HEK293 (cell line): Measurements from ENCODE around the gene CDC42BPA.

Experiments
- EGR2 ChIP-seq: fragments of 450-650 bp; formaldehyde crosslinking; IDR thresholded peaks from 2 replicates; pipeline ENCODE4 v1.5.1; 2016; ENCODE audit warnings: low read depth, missing biosample characterization, missing genetic modification characterization
- HOXC10 ChIP-seq: sonication (generic); formaldehyde crosslinking; IDR thresholded peaks from 2 replicates; pipeline ENCODE4 v1.8.1; 2023; ENCODE audit warnings: mild to moderate bottlenecking, missing genetic modification reagents
- KLF10 ChIP-seq: fragments of 450-650 bp; IDR thresholded peaks from 2 replicates; pipeline ENCODE4 v1.5.1; 2018; ENCODE audit warnings: missing biosample characterization, mild to moderate bottlenecking, missing genetic modification characterization
- KLF7 ChIP-seq: fragments of 450-650 bp; formaldehyde crosslinking; IDR thresholded peaks from 2 replicates; pipeline ENCODE4 v1.5.1; 2016; ENCODE audit warnings: missing biosample characterization, missing genetic modification characterization, borderline replicate concordance
- MEIS1 ChIP-seq: sonication (generic); formaldehyde crosslinking; IDR thresholded peaks from 2 replicates; pipeline ENCODE4 v1.8.1; 2022; ENCODE audit warnings: missing genetic modification reagents, mild to moderate bottlenecking, borderline replicate concordance
- REPIN1 ChIP-seq: fragments of 450-650 bp; formaldehyde crosslinking; IDR thresholded peaks from 2 replicates; pipeline ENCODE4 v1.5.1; 2017; ENCODE audit warnings: missing biosample characterization, missing genetic modification characterization, low read depth
- ZBTB20 ChIP-seq: fragments of 450-650 bp; formaldehyde crosslinking; IDR thresholded peaks from 2 replicates; pipeline ENCODE4 v1.5.1; 2016; ENCODE audit warnings: missing biosample characterization, missing genetic modification characterization
- ZBTB48 ChIP-seq: fragments of 450-650 bp; formaldehyde crosslinking; IDR thresholded peaks from 2 replicates; pipeline ENCODE4 v1.5.1; 2016; ENCODE audit warnings: missing biosample characterization, missing genetic modification characterization
- ZBTB6 ChIP-seq: fragments of 450-650 bp; formaldehyde crosslinking; IDR thresholded peaks from 2 replicates; pipeline ENCODE4 v1.5.1; 2017; ENCODE audit warnings: missing biosample characterization, missing genetic modification characterization
- ZNF146 ChIP-seq: fragments of 450-650 bp; formaldehyde crosslinking; IDR thresholded peaks from 2 replicates; pipeline ENCODE4 v1.5.1; 2016; ENCODE audit warnings: missing biosample characterization, missing genetic modification characterization
- ZNF157 ChIP-seq: fragments of 450-650 bp; formaldehyde crosslinking; IDR thresholded peaks from 2 replicates; pipeline ENCODE4 v1.5.1; 2016; ENCODE audit warnings: missing biosample characterization, missing genetic modification characterization
- ZNF202 ChIP-seq: fragments of 450-650 bp; formaldehyde crosslinking; IDR thresholded peaks from 2 replicates; pipeline ENCODE4 v1.5.1; 2016; ENCODE audit warnings: missing biosample characterization, missing genetic modification characterization, borderline replicate concordance
- ZNF24 ChIP-seq: fragments of 450-650 bp; formaldehyde crosslinking; IDR thresholded peaks from 2 replicates; pipeline ENCODE4 v1.5.1; 2016; ENCODE audit warnings: missing biosample characterization, missing genetic modification characterization
- ZNF274 ChIP-seq, 2 experiments: fragments of 200-500 bp in 1 of 2; fragments of 450-650 bp in 1 of 2; sonication (Bioruptor generic) in 1 of 2; formaldehyde crosslinking in 1 of 2; IDR thresholded peaks; 2 replicates each; pipeline versions ENCODE4 v1.5.1 to v1.6.1; 2014 to 2016; ENCODE audit warnings: borderline replicate concordance in 1 of 2, inconsistent platforms in 1 of 2, low read length in 1 of 2, missing biosample characterization in 1 of 2, missing genetic modification characterization in 1 of 2
- ZNF302 ChIP-seq: fragments of 450-650 bp; formaldehyde crosslinking; IDR thresholded peaks from 2 replicates; pipeline ENCODE4 v1.5.1; 2016; ENCODE audit warnings: missing biosample characterization, missing genetic modification characterization, low read depth
- ZNF324 ChIP-seq: fragments of 450-650 bp; formaldehyde crosslinking; IDR thresholded peaks from 2 replicates; pipeline ENCODE4 v1.5.1; 2016; ENCODE audit warnings: missing biosample characterization, missing genetic modification characterization
- ZNF350 ChIP-seq: fragments of 450-650 bp; formaldehyde crosslinking; IDR thresholded peaks from 2 replicates; pipeline ENCODE4 v1.5.0; 2017; ENCODE audit warnings: missing biosample characterization, mild to moderate bottlenecking, missing genetic modification characterization
- ZNF398 ChIP-seq: fragments of 450-650 bp; formaldehyde crosslinking; IDR thresholded peaks from 2 replicates; pipeline ENCODE4 v1.5.1; 2017; ENCODE audit warnings: missing biosample characterization, missing genetic modification characterization
- ZNF48 ChIP-seq: fragments of 450-650 bp; formaldehyde crosslinking; IDR thresholded peaks from 2 replicates; pipeline ENCODE4 v1.5.1; 2016; ENCODE audit warnings: missing biosample characterization, missing genetic modification characterization
- ZNF514 ChIP-seq: fragments of 450-650 bp; formaldehyde crosslinking; IDR thresholded peaks from 2 replicates; pipeline ENCODE4 v1.5.1; 2016; ENCODE audit warnings: missing biosample characterization, missing genetic modification characterization
- ZNF558 ChIP-seq: fragments of 450-650 bp; formaldehyde crosslinking; IDR thresholded peaks from 2 replicates; pipeline ENCODE4 v1.5.1; 2016; ENCODE audit warnings: missing biosample characterization, missing genetic modification characterization
- ZNF561 ChIP-seq: fragments of 450-650 bp; IDR thresholded peaks from 2 replicates; pipeline ENCODE4 v1.5.1; 2018; ENCODE audit warnings: missing biosample characterization, missing genetic modification characterization, borderline replicate concordance
- ZNF610 ChIP-seq: fragments of 450-650 bp; formaldehyde crosslinking; IDR thresholded peaks from 2 replicates; pipeline ENCODE4 v1.5.1; 2016; ENCODE audit warnings: missing biosample characterization, missing genetic modification characterization, borderline replicate concordance
- ZNF664 ChIP-seq: fragments of 450-650 bp; formaldehyde crosslinking; IDR thresholded peaks from 2 replicates; pipeline ENCODE4 v1.5.1; 2016; ENCODE audit warnings: missing biosample characterization, missing genetic modification characterization
- ZNF747 ChIP-seq: fragments of 450-650 bp; formaldehyde crosslinking; IDR thresholded peaks from 2 replicates; pipeline ENCODE4 v1.5.1; 2016; ENCODE audit warnings: missing biosample characterization, missing genetic modification characterization
- ZNF768 ChIP-seq: fragments of 450-650 bp; formaldehyde crosslinking; IDR thresholded peaks from 2 replicates; pipeline ENCODE4 v1.5.1; 2018; ENCODE audit warnings: missing biosample characterization, mild to moderate bottlenecking, missing genetic modification characterization
- ZNF785 ChIP-seq: fragments of 450-650 bp; formaldehyde crosslinking; IDR thresholded peaks from 2 replicates; pipeline ENCODE4 v1.5.1; 2016; ENCODE audit warnings: missing biosample characterization, missing genetic modification characterization
- ZNF792 ChIP-seq: fragments of 450-650 bp; formaldehyde crosslinking; IDR thresholded peaks from 2 replicates; pipeline ENCODE4 v1.5.1; 2016; ENCODE audit warnings: missing biosample characterization, missing genetic modification characterization
- ZNF830 ChIP-seq: fragments of 450-650 bp; IDR thresholded peaks from 2 replicates; pipeline ENCODE4 v1.5.0; 2018; ENCODE audit warnings: missing biosample characterization, missing genetic modification characterization, low read depth, mild to moderate bottlenecking, moderate library complexity
- ZSCAN16 ChIP-seq: fragments of 450-650 bp; formaldehyde crosslinking; IDR thresholded peaks from 2 replicates; pipeline ENCODE4 v1.5.1; 2016; ENCODE audit warnings: missing biosample characterization, missing genetic modification characterization
- TF ChIP-seq, protein P1 (sequence below): fragments of 450-650 bp; formaldehyde crosslinking; IDR thresholded peaks from 2 replicates; pipeline ENCODE4 v1.5.1; 2016; ENCODE audit warnings: missing biosample characterization, missing genetic modification characterization
- TF ChIP-seq, protein P2 (sequence below): fragments of 450-650 bp; formaldehyde crosslinking; IDR thresholded peaks from 2 replicates; pipeline ENCODE4 v1.5.0; 2017; ENCODE audit warnings: missing biosample characterization, missing genetic modification characterization, borderline replicate concordance
- TF ChIP-seq, protein P3 (sequence below): fragments of 450-650 bp; formaldehyde crosslinking; IDR thresholded peaks from 2 replicates; pipeline ENCODE4; 2016; ENCODE audit warnings: missing biosample characterization, missing genetic modification characterization

CDC42BPA gene

GRCh38 chr1:226940029-226940805 is 378.1 kb downstream of the CDC42BPA start, which contains the start of gene COQ8A (continued):
- no peak for TF ChIP-seq ZNF48 (tag by site-specific recombination)
- no peak for TF ChIP-seq ZNF202 (tag by site-specific recombination)
- TF ChIP-seq ZNF747 (tag by site-specific recombination) = no peak
- no peak for TF ChIP-seq ZNF274 (IDR thresholded peaks at IDR 0.05; ENCODE audit: low read length)
- no peak for TF ChIP-seq ZNF274 (tag by site-specific recombination; IDR thresholded peaks at IDR 0.05; ENCODE audit: borderline replicate concordance)
- TF ChIP-seq ZNF561 = peak; percentile 16; the same call in 1 of the 2 replicates
- TF ChIP-seq, protein P1, sequence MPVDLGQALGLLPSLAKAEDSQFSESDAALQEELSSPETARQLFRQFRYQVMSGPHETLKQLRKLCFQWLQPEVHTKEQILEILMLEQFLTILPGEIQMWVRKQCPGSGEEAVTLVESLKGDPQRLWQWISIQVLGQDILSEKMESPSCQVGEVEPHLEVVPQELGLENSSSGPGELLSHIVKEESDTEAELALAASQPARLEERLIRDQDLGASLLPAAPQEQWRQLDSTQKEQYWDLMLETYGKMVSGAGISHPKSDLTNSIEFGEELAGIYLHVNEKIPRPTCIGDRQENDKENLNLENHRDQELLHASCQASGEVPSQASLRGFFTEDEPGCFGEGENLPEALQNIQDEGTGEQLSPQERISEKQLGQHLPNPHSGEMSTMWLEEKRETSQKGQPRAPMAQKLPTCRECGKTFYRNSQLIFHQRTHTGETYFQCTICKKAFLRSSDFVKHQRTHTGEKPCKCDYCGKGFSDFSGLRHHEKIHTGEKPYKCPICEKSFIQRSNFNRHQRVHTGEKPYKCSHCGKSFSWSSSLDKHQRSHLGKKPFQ (tag by site-specific recombination) = no peak
- no peak for TF ChIP-seq ZNF350 (tag by site-specific recombination)
- TF ChIP-seq ZNF785 (tag by site-specific recombination) = peak; percentile 58; the same call in 1 of the 2 replicates
- TF ChIP-seq ZNF830 (tag by site-specific recombination) = no peak
- TF ChIP-seq, protein P2, sequence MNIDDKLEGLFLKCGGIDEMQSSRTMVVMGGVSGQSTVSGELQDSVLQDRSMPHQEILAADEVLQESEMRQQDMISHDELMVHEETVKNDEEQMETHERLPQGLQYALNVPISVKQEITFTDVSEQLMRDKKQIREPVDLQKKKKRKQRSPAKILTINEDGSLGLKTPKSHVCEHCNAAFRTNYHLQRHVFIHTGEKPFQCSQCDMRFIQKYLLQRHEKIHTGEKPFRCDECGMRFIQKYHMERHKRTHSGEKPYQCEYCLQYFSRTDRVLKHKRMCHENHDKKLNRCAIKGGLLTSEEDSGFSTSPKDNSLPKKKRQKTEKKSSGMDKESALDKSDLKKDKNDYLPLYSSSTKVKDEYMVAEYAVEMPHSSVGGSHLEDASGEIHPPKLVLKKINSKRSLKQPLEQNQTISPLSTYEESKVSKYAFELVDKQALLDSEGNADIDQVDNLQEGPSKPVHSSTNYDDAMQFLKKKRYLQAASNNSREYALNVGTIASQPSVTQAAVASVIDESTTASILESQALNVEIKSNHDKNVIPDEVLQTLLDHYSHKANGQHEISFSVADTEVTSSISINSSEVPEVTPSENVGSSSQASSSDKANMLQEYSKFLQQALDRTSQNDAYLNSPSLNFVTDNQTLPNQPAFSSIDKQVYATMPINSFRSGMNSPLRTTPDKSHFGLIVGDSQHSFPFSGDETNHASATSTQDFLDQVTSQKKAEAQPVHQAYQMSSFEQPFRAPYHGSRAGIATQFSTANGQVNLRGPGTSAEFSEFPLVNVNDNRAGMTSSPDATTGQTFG (tag by site-specific recombination) = no peak
- no peak for TF ChIP-seq MEIS1
- TF ChIP-seq, protein P3, sequence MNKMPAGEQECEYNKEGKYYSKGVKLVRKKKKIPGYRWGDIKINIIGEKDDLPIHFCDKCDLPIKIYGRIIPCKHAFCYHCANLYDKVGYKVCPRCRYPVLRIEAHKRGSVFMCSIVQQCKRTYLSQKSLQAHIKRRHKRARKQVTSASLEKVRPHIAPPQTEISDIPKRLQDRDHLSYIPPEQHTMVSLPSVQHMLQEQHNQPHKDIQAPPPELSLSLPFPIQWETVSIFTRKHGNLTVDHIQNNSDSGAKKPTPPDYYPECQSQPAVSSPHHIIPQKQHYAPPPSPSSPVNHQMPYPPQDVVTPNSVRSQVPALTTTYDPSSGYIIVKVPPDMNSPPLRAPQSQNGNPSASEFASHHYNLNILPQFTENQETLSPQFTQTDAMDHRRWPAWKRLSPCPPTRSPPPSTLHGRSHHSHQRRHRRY (tag by site-specific recombination) = no peak
- peak; percentile 73 for TF ChIP-seq ZSCAN16 (tag by site-specific recombination)
- no peak for TF ChIP-seq ZNF664 (tag by site-specific recombination)
- TF ChIP-seq ZNF24 (tag by site-specific recombination) = no peak
- TF ChIP-seq ZNF768 (tag by site-specific recombination) = no peak; the same call in 1 of the 2 replicates
- TF ChIP-seq ZNF558 = no peak
- no peak for TF ChIP-seq ZBTB20 (tag by site-specific recombination)
- TF ChIP-seq ZNF792 (tag by site-specific recombination) = no peak
- no peak for TF ChIP-seq ZNF398 (tag by site-specific recombination)
- TF ChIP-seq ZNF610 (tag by site-specific recombination) = peak; percentile 39; the same call in 1 of the 2 replicates
- no peak for TF ChIP-seq ZNF302 (tag by site-specific recombination)
- no peak for TF ChIP-seq ZNF514 (tag by site-specific recombination)
- TF ChIP-seq KLF10 (tag by site-specific recombination) = peak; percentile 94
- peak; percentile 93 for TF ChIP-seq EGR2
- TF ChIP-seq ZBTB6 (tag by site-specific recombination) = no peak
- no peak for TF ChIP-seq HOXC10 (CRISPR knock-in tag)
- no peak for TF ChIP-seq ZNF146
- peak; percentile 76; the same call in 1 of the 2 replicates for TF ChIP-seq REPIN1 (tag by site-specific recombination)
- TF ChIP-seq ZNF157 (tag by site-specific recombination) = no peak
- TF ChIP-seq ZBTB48 (tag by site-specific recombination) = peak; percentile 42; the same call in 1 of the 2 replicates
- TF ChIP-seq ZNF324 (tag by site-specific recombination) = peak; percentile 92; the same call in 1 of the 2 replicates
- TF ChIP-seq KLF7 (tag by site-specific recombination) = no peak
